ENCODE results near the gene BLTP1.

BLTP1 gene

DNA sequence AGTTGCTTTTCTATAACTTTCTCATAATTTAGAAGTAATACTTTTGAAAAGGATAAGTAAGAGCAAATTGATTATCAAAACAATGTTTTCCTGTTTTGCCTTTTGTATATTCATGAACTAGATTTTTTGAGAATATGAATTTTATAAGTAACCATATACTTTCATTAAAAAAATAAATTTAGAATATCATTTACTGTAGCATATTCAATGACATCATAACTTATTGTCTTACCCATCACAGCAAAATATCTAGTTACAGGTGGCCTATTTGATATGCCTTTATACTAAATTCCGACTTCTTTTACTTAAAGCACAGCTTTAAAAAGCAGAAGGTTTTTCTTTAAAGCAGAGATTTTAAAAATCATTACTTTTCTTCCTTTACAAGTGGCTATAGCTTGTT is 20.1 kb downstream of the BLTP1 start:
- DNase-seq (ENCODE audit: low read depth): no peak

DNA sequence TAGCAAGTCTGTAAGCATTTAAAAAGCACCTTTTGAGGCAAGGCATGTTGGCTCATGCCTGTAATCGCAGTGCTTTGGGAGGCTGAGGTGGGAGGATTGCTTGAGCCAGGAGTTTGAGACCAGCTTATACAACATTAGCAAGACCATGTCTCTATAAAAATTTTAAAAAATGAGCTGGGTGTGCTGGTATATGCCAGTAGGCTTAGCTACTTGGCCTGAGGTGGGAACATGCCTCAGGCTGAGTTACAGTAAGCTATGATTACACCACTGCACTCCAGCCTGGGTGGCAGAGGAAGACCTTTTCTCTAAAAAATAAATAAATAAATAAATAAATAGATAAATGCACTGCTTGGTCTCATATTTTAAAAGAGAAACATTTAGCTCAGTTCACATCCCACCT is 26.8 kb downstream of the BLTP1 start:
- DNase-seq (ENCODE audit: low read depth): no peak

DNA sequence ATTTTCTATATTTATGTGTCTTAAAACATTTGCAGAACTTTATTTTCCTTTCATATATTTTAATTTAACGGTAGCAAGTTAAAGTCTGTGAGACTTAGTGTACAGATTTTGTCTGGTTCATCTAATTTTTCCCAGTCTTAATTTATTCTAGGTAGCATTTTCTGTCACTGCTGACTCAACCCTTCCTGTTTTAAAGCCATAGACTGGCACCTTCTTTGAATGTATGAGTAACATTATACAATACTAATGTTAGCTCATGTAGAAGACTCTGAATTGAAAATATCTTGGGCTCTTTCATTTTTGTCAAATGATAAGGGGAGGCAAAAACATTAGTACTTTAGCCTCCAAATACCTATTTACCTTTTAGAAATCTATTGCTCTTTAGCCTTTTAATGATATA is 43.6 kb downstream of the BLTP1 start:
- no peak for DNase-seq (ENCODE audit: low read depth)

Data from EH (cell line).